Suppressor macrophage (primary cell): ENCODE results near the gene EML4.
"Not testable (repeated sequence)": the region's sequence is repeated elsewhere in the genome, so short reads cannot be mapped to it uniquely, and the experiment has no call there.

Experiments used
- DNase-seq, 4 experiments: peaks; one replicate each; pipeline ENCODE4 v3.0.0-alpha.2; 2020 to 2022

Gene EML4

DNA sequence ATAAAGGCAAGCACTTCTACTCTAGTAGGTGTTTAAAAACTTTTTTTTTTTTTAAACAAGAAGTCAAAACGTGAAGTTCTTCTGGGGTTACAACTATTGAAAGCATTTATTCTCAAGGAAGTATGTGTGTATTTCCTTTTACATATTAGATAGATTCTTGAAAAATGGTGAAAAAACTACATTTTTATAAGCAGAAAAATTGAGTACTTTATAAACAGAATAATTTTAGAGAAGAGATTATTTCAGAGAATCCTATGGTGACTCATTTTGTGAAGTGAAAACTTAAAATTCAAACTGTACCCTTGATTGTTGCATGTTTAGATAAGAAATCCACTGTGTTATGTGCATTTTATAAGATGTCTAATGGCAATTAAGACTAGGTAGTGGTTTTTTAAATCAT is 2.9 kb downstream of the EML4 start:
- no peak for DNase-seq

DNA sequence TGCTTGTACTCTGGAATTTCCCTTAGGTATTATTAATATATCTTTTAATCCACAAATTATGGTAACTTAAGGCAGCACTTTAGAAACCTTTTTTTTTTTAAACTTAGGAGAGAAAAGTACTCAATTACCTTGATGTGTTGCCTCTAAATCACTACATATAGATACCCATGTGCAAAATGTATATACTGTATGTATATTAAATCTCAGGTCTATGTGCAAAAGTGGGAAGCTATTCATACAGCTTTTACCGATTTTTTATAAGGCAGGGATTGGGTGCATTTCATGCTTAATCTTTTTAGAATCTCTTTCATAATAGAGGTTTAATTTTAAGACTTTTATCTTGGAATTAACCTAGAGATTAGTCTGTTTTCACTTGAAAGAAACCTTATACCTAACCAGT is 3.4 kb downstream of the EML4 start:
- no peak for DNase-seq

DNA sequence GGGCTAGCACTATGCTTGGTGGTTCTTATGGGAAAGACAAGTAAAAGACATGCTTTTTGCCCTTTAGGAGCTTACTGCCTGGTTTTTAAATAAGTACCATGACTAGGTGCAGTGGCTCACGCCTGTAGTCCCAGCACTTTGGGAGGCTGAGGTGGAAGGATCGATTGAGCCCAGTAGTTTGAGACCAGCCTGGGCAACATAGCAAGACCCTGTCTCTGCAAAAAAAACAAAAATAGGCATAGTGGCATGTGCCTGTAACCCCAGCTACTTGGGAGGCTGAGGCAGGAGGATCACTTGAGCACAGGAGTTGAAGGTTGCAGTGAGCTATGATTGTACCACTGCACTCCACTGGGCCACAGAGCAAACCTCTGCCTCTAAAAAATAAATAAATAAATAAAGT is 4.3 kb downstream of the EML4 start:
- DNase-seq = not testable (repeated sequence)

DNA sequence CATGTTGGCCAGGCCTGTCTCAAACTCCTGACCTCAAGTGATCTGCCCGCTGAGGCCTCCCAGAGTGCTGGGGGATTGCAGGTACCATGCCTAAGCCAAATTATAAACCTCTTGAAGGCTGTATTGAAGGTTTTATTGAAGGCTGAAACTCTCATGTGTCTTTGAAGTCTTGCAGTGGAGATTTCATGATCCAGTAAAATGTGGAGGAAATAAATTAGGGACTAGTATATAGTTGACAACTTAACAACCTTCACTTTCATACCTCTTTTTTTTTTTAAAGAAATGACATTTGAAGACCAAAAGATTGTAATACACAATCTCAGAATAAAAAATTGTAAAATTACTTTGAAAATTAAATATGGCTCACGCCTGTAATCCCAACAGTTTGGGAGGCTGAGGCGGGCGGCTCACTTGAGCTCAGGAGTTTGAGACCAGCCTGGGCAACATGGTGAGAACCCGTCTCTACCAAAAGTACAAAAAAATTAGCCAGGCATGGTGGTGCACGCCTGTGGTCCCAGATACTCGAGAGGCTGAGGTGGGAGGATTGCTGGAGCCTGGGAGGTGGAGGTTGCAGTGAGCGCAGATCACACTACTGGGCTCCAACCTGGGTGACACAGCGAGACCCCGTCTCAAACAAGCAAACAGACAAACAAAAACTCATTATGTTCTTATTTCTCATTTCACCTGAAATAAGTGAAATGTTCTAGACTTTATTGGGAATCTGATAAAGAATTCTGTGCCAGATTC is 8.0 kb downstream of the EML4 start:
- DNase-seq = no peak

DNA sequence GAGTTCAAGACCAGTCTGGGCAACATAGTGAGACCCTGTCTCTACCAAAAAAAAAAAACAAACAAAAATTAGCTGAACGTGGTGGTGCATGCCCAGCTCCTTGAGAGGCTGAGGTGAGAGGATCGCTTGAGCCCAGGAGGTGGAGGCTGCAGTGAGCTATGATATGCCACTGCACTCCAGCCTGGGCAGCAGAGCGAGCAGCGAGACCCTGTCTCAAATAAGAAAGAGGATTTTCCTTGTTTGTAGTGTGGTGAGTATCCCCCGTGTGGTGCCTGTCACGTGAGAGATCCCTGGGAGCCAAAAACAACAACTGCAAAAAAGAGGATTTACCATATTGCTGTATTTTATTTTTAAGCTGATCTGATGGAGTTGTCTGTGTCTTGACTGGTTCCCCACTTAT is 9.2 kb downstream of the EML4 start:
- DNase-seq = no peak

DNA sequence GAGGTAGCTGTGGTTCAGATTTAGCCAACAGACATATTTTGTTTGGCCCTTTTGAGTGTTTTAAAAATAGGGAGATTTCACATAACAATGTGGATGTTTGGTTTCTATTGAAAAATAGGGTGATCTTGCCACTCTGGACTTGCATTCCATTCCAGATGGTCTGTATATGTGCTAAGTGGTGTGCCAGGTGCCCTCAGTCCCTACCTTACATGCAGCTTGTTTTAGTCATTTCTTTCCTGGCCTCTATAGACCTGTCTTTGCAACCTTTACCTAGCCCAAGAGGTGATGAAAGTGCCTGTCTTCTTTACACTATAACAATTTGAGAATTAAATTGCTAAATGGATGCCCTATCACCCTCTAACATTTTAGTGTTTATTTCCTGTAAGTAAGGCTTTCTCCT is 11.1 kb downstream of the EML4 start:
- DNase-seq = peak in 2 of 4 experiments; percentile 17 to 32

DNA sequence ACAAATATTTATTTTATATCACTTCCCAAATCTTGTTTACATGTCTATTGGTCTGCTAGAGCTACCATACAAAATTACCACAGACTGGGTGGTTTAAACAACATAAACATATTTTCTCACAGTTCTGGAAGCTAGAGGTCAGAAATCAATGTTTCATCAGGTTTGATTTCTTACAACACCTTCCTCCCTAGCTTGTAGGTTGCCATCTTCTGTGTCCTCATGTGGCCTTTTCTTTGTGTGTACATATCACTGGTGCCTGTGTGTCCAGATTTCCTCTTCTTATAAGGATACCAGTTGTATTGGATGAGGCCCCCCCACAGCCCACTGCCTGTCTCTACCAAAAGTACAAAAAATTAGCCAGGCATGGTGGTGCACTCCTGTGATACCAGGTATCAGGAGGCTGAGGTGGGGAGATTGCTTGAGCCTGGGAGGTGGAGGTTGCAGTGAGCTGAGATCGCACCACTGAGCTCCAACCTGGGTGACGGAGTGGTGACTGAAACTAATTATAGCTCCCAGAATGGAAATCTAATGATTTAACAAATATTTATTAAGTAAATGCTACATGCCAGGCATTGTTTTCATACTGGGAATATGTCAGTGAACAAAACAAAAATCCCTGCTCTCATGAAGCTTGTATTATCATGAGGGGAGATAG is 13.6 kb downstream of the EML4 start:
- peak in 2 of 4 experiments; percentile 28 to 53 for DNase-seq

DNA sequence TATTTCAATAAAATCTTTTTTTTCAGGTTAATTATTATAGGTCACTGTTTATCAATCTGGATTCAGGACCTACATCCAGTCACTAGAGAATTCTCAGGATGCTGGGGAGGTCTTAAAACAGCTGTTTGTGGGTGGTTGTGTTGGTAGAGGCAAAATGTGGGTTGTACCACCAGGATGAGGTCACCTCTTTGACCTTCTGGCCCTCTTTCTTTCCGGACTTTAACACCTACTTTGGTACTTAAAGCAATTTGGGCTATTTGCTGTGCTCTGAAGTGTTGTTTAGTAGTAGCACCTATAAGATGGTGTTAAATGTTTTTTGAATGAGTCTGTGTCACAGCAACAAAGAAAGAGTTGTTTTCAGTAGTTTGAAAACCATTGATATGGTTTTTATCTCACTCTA is 14.6 kb downstream of the EML4 start:
- peak in 2 of 4 experiments; percentile 22 to 43 for DNase-seq

DNA sequence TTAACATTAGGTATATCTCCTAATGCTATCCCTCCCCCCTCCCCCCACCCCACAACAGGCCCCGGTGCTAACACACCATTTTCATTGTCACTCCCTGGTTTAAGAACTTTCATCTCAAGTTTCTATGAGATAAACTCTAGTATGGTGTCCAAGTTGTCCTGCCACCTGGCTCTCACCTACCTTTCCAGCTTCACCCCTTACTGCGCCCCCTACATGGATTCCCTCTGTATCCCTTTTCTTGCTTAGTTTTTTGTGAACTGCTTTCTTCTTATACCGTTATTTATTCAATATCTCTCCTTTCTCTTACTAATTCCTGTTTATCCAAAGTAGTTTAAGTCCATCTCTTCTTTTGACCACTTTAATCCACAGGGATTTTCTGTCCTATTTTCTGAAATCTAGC is 15.2 kb downstream of the EML4 start:
- DNase-seq = no peak

DNA sequence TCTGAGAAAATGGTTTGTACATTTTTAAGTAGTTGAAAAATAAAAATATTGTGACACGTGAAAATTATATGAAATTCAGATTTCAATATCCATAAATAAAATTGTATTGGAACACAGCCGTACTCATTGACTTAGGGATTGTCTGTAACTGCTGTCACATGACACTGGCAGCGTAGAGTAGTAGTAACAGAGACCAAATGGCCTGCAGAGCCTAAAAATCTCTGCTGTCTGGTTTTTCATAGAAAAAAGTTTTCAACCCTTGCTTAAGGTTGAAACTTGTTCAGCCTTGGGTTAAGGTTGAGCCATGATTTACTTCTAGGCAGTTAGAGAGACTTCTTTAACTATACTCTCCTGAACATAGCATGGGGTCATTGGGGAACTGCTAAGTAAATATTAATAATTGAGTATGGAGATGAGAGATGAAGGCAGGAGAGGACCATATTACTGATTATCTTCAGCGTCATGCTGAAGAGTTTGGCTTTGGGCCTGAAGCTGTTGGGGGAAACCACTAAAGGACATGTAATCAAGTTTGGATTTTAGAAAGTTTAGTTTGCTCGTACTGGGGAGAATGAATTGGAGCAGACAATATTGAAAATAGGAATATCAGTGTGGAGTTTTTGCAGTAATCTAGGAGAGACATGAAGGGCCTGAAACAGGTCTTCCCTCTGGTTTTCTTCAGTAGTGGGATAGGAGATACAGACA is 16.2 kb downstream of the EML4 start:
- DNase-seq = no peak

DNA sequence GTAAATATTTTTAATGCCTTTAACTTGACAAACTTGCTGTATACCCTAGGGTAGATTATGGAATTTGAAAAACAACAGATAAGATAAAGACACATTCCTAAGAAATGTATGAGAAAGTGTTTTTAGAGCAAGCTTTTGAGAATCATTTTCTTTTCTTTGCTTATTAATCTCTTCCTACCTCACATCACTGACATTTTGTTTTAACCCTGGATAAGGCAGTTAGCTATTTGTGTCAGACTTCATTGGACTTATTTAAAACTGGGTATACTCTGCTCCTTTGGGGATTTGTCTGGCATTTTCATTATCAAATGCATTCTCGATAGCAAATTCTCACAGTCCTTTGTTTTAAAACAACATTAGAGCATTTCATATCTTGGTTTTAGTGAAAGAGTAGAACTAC is 17.2 kb downstream of the EML4 start:
- no peak for DNase-seq

DNA sequence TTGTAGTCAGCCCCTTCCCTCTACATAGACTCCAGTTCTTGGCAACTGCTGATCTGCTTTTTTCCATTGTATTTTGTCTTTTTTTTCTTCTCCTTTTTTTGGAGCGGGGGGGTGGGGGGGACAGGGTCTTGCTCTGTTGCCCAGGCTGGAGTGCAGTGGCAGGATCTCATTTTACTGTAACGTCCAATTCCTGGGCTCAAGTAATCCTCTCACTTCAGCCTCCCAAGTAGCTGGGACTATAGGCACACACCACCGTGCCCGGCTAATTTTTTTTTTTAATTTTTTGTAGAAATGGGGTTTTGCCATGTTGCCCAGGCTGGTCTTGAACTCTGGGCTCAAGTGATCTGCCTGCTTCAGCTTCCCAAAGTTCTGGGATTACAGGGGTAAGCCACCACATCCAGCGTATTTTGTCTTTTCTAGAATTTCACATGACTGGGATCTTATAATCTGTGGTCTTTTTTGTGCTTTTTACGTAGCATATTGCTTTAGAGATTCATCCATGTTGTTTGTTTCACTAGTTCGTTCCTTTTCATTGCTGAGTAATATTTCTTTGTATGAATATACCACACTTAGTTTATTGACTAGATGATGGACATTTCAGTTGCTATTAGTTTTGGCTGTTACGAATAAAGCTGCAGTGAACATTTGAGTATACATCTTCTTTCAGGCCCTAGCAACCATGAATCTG is 17.9 kb downstream of the EML4 start:
- no peak for DNase-seq

DNA sequence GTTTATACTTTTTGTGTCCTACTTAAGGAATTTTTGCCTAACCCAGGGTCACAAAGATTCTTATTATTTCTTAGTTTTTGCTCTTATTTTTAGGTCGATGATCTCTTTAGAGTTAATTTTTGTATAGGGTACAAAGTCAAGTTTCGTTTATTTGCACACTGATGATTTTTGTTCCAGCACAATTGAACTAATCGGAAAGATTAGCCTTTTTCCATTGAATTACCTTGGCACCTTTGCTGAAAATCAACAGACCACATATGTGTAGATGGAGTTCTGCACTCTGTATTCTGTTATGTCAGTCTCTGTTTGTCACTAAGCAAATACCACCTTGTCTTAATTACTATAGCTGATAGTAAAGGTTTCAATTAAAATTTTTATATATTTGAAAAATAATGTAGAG is 18.7 kb downstream of the EML4 start:
- no peak for DNase-seq

DNA sequence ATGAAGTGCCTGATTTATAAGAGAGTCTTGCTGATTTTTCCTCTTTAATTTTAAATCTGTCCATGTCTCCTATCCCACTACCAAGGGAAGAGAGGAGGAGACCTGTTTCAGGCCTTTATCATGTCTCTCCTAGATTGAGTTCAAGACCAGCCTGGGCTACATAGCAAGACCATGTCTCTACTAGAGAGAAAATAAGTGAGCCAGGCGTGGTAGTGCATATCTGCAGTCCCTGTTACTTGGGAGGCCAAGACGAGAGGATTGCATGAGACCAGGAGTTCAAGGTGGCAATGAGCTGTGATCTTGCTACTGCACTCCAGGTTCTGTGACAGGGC is 20.0 kb downstream of the EML4 start:
- DNase-seq = no peak

DNA sequence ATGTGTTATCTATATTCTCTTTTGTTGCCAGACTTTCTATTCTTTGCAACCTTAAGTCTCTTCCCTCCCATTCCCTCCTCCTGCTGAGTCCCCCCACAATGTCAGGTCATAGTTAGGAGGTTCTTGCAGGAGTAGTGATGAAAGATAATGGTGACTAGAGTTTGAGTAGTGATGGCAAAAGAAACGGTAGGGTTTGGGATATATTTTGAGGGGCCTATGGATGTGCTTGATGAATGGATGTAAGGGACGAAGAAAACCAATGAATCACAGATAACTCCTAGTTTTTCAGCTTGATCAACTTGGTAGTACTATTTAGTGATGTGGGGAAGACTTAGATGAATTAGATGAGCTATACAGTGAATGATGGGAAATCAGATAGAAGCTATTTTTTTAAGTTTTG is 21.0 kb downstream of the EML4 start:
- no peak for DNase-seq

DNA sequence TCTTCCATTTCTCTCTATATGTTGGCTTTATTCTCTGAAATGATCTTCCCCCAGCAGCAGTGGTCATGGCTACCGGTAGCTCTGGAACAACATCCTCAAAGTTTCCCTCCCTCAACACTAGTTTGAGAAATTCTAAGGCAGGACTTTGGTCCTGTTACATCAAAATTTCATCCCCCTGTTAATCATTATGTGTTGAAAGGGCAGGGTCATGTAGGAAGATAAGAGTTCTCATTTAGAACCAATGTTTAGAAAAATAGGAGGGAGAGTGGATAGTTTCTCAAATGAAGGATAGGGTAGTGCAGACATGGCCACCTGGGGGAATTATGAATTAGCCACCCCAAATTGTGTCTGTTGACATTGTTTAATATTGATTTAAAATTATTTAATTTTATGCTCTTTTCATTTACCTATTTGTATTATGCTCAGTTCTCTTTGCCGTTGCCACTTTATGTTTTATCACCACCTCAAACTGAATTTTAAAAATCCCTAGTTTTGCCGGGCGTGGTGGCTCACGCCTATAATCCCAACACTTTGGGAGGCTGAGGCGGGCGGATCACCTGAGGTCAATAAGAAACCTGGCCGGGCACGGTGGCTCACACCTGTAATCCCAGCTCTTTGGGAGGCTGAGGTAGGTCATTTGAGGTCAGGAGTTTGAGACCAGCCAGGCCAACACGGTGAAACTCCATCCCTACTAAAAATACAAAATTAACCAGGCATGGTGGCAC is 22.3 kb downstream of the EML4 start:
- peak in 2 of 4 experiments; percentile 17 to 35 for DNase-seq

DNA sequence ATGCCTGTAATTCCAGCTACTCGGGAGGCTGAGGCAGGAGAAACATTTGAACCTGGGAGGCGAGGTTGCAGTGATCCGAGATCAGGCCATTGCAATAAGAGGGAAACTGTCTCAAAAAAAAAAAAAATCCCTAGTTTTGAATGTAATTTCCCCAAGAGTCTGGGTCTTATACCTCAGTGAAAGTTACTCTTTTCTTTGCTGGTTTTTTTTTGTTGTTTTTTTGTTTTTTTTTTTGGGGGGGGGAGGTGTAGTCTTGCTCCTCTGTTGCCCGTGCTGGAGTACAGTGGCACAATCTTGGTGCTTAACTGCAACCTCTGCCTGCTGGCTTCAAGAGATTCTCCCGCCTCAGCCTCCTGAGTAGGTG is 22.8 kb downstream of the EML4 start:
- no peak for DNase-seq

DNA sequence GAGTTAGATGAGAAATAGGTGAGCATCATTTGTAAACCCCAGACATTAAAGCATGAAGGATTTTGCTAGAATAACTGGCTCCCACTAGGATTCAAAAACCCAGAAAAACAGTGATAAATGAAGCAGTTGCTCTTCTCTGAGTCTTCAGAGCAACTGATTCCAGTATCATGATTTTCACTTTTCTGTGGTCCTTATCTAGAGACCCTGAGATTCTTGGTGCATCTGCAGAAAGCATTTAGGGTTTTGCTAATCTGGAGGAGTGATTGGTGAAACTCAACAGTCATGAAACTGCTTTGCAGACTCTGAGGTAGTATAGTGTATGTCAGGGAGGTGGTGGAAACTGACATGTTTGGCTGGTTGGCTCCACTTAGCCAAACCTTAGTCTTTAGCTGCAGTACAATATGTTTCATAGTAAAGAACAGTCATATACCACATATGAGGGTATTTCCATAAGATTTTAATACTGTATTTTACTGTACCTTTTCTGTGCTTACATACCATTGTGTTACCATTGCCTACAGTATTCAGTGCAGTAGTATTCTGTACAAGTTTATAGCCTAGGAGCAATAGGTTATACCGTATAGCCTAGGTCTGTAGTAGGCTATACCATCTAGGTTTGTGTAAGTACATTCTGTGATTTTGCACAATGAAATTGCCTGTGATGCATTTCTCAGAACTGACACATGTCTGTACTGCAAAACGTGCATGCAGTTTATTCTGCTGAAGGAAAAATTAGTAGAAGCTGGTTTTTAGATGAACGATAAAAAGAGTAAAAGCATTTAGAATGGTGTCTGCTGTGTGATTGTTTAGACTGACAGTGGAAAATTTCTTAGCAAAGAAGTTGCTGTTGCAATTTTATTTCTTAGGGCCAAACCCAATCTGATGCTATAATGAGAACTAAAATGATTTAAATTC is 23.8 kb downstream of the EML4 start:
- no peak for DNase-seq

DNA sequence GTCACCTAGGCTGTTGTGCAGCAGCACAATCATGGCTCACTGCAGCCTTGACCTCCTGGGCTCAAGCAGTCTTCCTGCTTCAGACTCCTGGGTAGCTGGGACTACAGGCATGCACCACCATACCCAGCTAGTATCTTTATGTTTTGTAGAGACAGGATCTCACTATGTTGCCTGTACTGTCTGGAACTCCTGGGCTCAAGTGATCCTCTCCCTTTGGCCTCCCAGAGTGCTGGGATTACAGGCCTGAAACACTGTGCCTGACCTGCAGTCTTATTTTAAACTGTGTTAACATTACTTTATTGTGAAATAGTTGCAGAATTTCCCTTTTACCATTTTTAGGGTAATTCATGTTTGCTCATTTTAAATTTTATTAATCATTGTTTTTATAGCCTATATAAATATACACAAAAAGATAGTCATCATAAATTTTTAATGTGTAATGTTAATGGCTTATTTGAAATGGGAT is 24.6 kb downstream of the EML4 start:
- DNase-seq = peak in 3 of 4 experiments; percentile 24 to 54 (median 49)

DNA sequence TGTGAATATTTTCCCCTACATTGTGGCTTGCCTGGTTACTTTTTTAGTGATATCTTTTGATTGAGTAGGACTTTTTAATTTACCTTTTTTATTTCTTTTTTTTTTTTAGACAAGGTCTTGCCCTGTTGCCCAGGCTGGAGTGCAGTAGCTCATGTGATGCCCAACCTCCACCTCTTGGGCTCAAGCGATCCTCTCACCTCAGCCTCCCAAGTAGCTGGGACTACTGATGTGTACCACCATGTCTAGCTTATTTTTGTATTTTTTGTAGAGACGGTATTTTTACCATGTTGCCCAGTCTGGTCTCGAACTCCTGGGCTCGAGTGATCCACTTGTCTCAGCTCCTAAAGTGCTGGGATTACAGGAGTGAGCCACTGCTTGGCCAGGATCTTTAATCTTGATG is 25.3 kb downstream of the EML4 start:
- DNase-seq = no peak

DNA sequence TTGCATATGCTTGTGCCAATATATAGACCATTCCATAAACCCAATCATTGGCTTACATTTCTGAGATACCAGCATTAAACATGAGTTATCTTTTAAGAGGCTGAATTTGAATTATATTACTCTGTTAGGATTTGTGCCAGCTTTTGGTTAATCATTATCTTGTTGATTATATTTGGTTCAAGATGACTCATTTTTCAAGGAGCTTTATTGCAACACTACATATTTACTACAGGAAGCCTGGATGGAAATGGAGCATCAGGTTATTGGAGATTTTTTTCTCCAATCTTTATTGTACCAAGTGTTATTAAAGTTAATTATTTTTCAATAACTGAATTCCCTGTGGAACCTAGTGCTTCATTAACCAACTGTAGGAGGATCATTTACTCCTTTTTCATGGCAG is 26.4 kb downstream of the EML4 start:
- DNase-seq = peak in 1 of 4 experiments; percentile 21

DNA sequence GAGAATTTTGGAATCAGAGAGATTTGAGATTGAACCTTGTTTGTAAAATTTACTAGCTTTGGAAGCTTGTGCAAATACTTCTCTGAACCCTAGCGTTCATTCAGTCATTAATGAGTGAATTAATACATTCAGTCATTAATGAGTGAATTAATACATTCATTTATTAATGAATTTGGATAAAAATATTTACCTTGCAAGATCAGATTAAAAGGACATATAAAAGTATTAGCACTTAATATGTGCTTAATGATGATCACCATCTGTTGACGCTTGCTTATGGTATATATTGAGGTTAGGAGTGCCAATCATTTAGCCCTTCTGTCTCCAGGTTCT is 26.9 kb downstream of the EML4 start:
- no peak for DNase-seq
